ENCODE data around the gene INTS1. TPM values are rescaled to one million over a fixed set of nuclear protein-coding genes. Genes with fewer than 3 reads are reported as not detected.

The INTS1 gene
- total and polyA plus RNA-seq, 11 donors, result 35.5 to 67.4 (median 45.3) TPM

- ATAC-seq (peak in 3 of 4 donors; percentile 19 to 25 (median 24)), DNase-seq (peak in 4 of 5 donors; percentile 67 to 88 (median 74))
- no peaks in the 10 kb centered on the region for H3K9me3 ChIP-seq
- intact Hi-C loops (cut with DNase I), result loop anchor here in 2 of 10 donors (5.0 kb wide), 2 partner anchors 34 to 39 kb away; partner anchors contain the start of gene PSMG3 (in 1 of the 2)
- H3K27ac ChIP-seq, result peak overlapping the region; percentile 90 to 100 (median 96)
- H3K4me1 ChIP-seq, result peaks cover 22 to 79% (median 60%) of the 10 kb centered on the region in 12 donors
- peak overlapping the region in 9 of 12 donors; percentile 59 to 94 (median 72) for H3K4me3 ChIP-seq
- H3K27me3 ChIP-seq, result no peaks in the 10 kb centered on the region
- TF ChIP-seq POLR2A (IDR thresholded peaks at IDR 0.05) (peak in 1 of 2 donors; percentile 43), CTCF (IDR thresholded peaks at IDR 0.05) (no peak)
- WGBS, 4 donors, result 57 to 72% (median 67%) methylated on average over 14 to 24 of the region's 24 CpGs
- H3K36me3 ChIP-seq, result peaks cover 0 to 14% (median 0%) of the 10 kb centered on the region in 9 donors
Observed at GRCh38 chr7:1533547-1534329, 29.5 kb upstream of the INTS1 start.

GRCh38 chr7:1533255-1533546 is 29.0 kb upstream of the INTS1 start:
- intact Hi-C loops (cut with DNase I), result loop anchor here in 2 of 10 donors (5.0 kb wide), 2 partner anchors 34 to 39 kb away; partner anchors contain the start of gene PSMG3 (in 1 of the 2)
- no peak for DNase-seq
- 35 to 60% (median 48%) methylated on average over 9 of the region's 9 CpGs for WGBS, 4 donors

GRCh38 chr7:1532456-1533254 is 28.5 kb upstream of the INTS1 start:
- H3K4me1 ChIP-seq, result peaks cover 18 to 68% (median 51%) of the 10 kb centered on the region in 12 donors
- WGBS, 4 donors, result 16 to 26% (median 23%) methylated on average over 35 to 36 of the region's 36 CpGs
- intact Hi-C loops (cut with DNase I), result loop anchor here in 2 of 10 donors (5.0 kb wide), 2 partner anchors 35 to 40 kb away; partner anchors contain the start of gene PSMG3 (in 1 of the 2)

More at GRCh38 chr7:1533255-1533546, 29.0 kb upstream of the INTS1 start:
- ATAC-seq, result no peak
- Histone ChIP-seq H3K4me1 (peaks cover 18 to 73% (median 54%) of the 10 kb centered on the region in 12 donors), H3K27me3 (no peaks in the 10 kb centered on the region), H3K27ac (peak overlapping the region; percentile 90 to 100 (median 96)), H3K4me3 (peak overlapping the region in 11 of 12 donors; percentile 39 to 94 (median 68)), H3K9me3 (no peaks in the 10 kb centered on the region), H3K36me3 (peaks cover 0 to 13% (median 0%) of the 10 kb centered on the region in 9 donors)
- TF ChIP-seq CTCF (IDR thresholded peaks at IDR 0.05), result no peak
- no peak for TF ChIP-seq POLR2A (IDR thresholded peaks at IDR 0.05)

More at GRCh38 chr7:1532456-1533254, 28.5 kb upstream of the INTS1 start:
- Histone ChIP-seq H3K27me3 (no peaks in the 10 kb centered on the region), H3K27ac (peak overlapping the region; percentile 90 to 100 (median 96)), H3K4me3 (peak overlapping the region; percentile 39 to 94 (median 66)), H3K36me3 (peaks cover 0 to 13% (median 0%) of the 10 kb centered on the region in 9 donors), H3K9me3 (no peaks in the 10 kb centered on the region)
- TF ChIP-seq POLR2A (IDR thresholded peaks at IDR 0.05) (peak in 1 of 2 donors; percentile 77), CTCF (IDR thresholded peaks at IDR 0.05) (no peak)
- peak; percentile 18 to 55 (median 36) for ATAC-seq
- DNase-seq, result peak; percentile 82 to 87 (median 83)

Measured in heart left ventricle (tissue), 16 donors.